ENCODE measurements around the gene APOL3.

Gene APOL3

DNA sequence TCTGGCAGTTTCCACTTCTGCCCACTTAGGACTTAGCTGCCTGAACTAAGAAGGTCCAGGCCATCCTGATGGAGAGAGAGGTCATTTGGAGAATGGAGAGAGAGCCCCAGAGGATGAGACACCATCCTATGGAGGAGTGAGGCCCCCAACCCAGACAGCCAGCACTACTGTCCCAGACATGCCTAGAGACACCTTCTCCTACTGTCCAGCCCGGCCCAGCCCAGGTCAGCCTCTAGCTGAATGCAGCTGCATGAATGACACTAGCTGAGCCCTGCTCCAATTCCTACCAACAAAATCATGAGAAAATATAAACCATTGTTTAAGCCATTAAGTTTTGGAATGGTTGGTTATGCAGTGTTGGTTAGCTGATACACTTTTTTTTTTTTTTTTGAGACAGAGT is 47.4 kb downstream of the APOL3 start:
- H3K27ac ChIP-seq: no peak overlapping the region
- TF ChIP-seq, protein P1, sequence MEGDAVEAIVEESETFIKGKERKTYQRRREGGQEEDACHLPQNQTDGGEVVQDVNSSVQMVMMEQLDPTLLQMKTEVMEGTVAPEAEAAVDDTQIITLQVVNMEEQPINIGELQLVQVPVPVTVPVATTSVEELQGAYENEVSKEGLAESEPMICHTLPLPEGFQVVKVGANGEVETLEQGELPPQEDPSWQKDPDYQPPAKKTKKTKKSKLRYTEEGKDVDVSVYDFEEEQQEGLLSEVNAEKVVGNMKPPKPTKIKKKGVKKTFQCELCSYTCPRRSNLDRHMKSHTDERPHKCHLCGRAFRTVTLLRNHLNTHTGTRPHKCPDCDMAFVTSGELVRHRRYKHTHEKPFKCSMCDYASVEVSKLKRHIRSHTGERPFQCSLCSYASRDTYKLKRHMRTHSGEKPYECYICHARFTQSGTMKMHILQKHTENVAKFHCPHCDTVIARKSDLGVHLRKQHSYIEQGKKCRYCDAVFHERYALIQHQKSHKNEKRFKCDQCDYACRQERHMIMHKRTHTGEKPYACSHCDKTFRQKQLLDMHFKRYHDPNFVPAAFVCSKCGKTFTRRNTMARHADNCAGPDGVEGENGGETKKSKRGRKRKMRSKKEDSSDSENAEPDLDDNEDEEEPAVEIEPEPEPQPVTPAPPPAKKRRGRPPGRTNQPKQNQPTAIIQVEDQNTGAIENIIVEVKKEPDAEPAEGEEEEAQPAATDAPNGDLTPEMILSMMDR (conservative IDR thresholded peaks at IDR 0.05): no peak

DNA sequence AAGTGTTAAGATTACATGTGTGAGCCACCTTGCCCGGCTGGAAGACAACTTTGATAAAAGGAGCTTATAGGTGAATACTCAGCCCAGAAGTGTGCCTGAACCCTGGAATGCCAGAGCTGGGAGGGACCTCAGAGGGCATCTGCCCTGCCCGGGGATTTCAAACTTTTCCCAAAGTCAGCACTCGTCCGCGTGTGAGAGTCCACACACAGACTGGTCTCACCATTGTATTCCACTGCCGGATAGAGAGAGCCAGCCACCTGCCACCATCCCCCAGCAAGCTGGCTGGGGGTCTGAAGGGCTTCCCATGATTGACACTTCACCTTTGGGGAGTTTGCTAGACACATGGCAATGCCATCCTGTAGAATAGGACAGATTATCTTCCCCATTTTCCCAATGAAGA is 49.2 kb downstream of the APOL3 start:
- TF ChIP-seq, protein P1 (conservative IDR thresholded peaks at IDR 0.05): no peak
- no peak overlapping the region for H3K27ac ChIP-seq

- no peak overlapping the region for H3K27ac ChIP-seq
- TF ChIP-seq, protein P1 (conservative IDR thresholded peaks at IDR 0.05): no peak
These were observed 50.2 kb downstream of the APOL3 start for GRCh38 chr22:36110306-36110881.

GRCh38 chr22:36107436-36107835 is 53.1 kb downstream of the APOL3 start:
- H3K27ac ChIP-seq: no peak overlapping the region
- TF ChIP-seq, protein P1 (conservative IDR thresholded peaks at IDR 0.05): no peak

- TF ChIP-seq, protein P1 (conservative IDR thresholded peaks at IDR 0.05): no peak
- no peak overlapping the region for H3K27ac ChIP-seq
These were observed 53.6 kb downstream of the APOL3 start for GRCh38 chr22:36106910-36107309.

DNA sequence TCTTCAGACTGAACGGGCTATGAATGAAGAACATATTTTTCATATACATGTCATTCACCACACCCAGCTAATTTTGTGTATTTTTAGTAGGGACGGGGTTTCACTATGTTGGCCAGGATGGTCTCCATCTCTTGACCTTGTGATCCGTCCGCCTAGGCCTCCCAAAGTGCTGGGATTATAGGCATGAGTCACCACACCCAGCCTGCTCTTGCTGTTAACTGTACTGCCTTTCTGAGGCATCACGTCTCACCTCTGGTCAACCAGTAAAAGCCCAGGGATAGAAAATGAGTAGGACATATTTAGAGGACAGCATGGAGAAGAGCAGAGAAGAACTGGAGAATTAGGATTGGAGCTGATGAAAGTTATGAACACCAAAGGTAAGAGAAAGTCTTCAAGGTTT is 55.6 kb downstream of the APOL3 start:
- H3K27ac ChIP-seq: no peak overlapping the region
- TF ChIP-seq, protein P1 (conservative IDR thresholded peaks at IDR 0.05): no peak

- no peak overlapping the region for H3K27ac ChIP-seq
- TF ChIP-seq, protein P1 (conservative IDR thresholded peaks at IDR 0.05): no peak
These were observed 56.1 kb downstream of the APOL3 start for GRCh38 chr22:36104435-36104834.
